ENCODE measurements around the gene STXBP2. TPM values are rescaled to one million over a fixed set of nuclear protein-coding genes. Genes with fewer than 3 reads are reported as not detected.
A peak's percentile ranks its signal among the peaks of the same experiment; 100 is the strongest.

STXBP2 gene
- 1,097 and 1,923 TPM in 2 replicates for total RNA-seq (2011; cell fraction: chromatin; rRNA removed; ENCODE audit: low replicate concordance)
- 928 and 1,024 TPM in 2 replicates for total RNA-seq (2011; cell fraction: nucleolus; rRNA removed)
- 1,126 and 1,380 TPM in 2 replicates for total RNA-seq (2011; cell fraction: nucleoplasm; rRNA removed)
- total RNA-seq (2014; rRNA removed) (79.9 and 96.0 TPM in 2 replicates), total RNA-seq (2014; rRNA removed; fragmentation: Illumina TruSeq; extraction: Trizol) (29.8 and 31.6 TPM in 2 replicates), total RNA-seq (2015; rRNA removed; fragmentation: Illumina TruSeq; extraction: Trizol) (37.6 and 38.4 TPM in 2 replicates), total RNA-seq (2021) (136 and 163 TPM in 2 replicates), polyA plus RNA-seq (2011; rRNA removed) (141 and 157 TPM in 2 replicates), polyA plus RNA-seq (2014; fragmentation: Illumina TruSeq; extraction: Trizol) (71.3 and 102 TPM in 2 replicates), polyA plus RNA-seq (2014; fragmentation: Nextera tagmentation; extraction: Ambion mirVana) (1 to 10 TPM; 2.5 to 9.1 TPM), polyA plus RNA-seq (2014; rRNA removed) (142 and 145 TPM in 2 replicates), polyA minus RNA-seq (2011; rRNA and poly(A)+ RNA removed) (674 and 952 TPM in 2 replicates), Bru-seq, nascent RNA (percentile 76 among the genes with signal in this experiment), BruChase-seq, experiment 1, labeled RNA remaining after a 2-hour chase (percentile 67 among the genes with signal in this experiment), BruChase-seq, experiment 2, labeled RNA remaining after a 6-hour chase (percentile 80 among the genes with signal in this experiment)
- polyA plus RNA-seq (2011; cell fraction: cytosol; rRNA removed): 143 and 228 TPM in 2 replicates
- polyA plus RNA-seq (2011; cell fraction: nucleus; rRNA removed): 689 and 874 TPM in 2 replicates
- polyA plus RNA-seq (2012): 178 and 291 TPM in 2 replicates
- 134 and 138 TPM in 2 replicates for polyA minus RNA-seq (2011; cell fraction: cytosol; rRNA and poly(A)+ RNA removed)
- 244 and 299 TPM in 2 replicates for polyA minus RNA-seq (2011; cell fraction: nucleus; rRNA and poly(A)+ RNA removed)
- long read RNA-seq, experiment 1, transcript STXBP2-201 (19 exons, 1,876 nt): major isoform, 199 of 399 reads
- long read RNA-seq, experiment 1, partial matches to known transcripts: 153 of 399 reads
- long read RNA-seq, experiment 1, other reads (novel, unspliced or antisense): 41 of 399 reads
- long read RNA-seq, experiment 2, transcript STXBP2-201 (19 exons, 1,876 nt): major isoform, 83 of 145 reads
- long read RNA-seq, experiment 2, partial matches to known transcripts: 38 of 145 reads
- long read RNA-seq, experiment 2, other reads (novel, unspliced or antisense): 22 of 145 reads
- long read RNA-seq, experiment 3, transcript STXBP2-201 (19 exons, 1,876 nt): major isoform, 72 of 98 reads
- long read RNA-seq, experiment 3, partial matches to known transcripts: 12 of 98 reads
- long read RNA-seq, experiment 3, other reads (novel, unspliced or antisense): 12 of 98 reads

DNA sequence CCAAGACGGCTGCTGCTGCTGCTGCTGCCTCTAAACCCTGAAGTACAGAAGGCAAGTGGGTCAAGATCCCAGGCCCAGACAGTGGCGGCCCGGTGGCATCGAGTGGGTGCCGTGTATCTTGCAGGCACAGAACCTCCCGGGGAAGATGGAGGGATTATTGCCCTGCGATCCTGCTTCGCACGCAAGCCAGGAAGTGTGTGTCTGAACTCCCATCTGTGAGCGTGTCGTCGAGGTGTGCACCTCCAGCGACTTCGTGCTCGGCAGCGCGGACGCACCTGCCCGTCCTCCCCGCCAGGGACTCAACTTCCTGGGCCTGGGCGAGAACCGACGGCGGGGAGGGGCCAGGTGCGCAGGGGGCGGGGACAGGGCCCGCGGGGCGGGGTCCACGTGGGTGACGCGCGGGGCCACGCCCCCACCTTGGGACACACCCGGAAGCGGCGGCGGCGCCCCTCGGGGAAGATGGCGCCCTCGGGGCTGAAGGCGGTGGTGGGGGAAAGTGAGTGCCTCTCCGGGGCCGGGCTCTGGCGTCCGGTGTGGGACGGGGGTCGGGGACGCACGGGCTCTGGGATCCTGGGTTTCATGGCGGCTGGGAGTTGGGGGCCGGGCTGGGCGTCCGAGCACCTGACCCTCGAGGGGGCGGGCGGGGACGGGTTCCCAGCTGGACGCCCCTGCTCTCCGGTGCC, at the start of gene STXBP2:
STXBP2 (plus strand) TSS at position 420 of the 683 bp plus-strand sequence; CDS start at position 460, 40 bp downstream.
- POLR2A ChIA-PET: interaction anchor here (1.6 to 2.0 kb wide), 4 partner anchors 12 to 69 kb away, joined by 6 to 18 read pairs (median 7); no protein-coding TSS in a partner anchor
- Histone ChIP-seq H3K79me2 (ENCODE audit: control insufficient read depth, insufficient read depth, low read length) (peaks cover 40% of the 10 kb centered on the region), H3K4me1 (replicated peaks in 1 of 2; ENCODE audit: control insufficient read depth in 2 of 2, insufficient read depth in 2 of 2, low read length in 2 of 2) (peaks cover 15 to 50% of the 10 kb centered on the region in 2 experiments; a peak in 4 of 5 replicates), H3K36me3 (ENCODE audit: control insufficient read depth, insufficient read depth, low read length) (peaks cover 39% of the 10 kb centered on the region; the same call in 2 of the 3 replicates), H3K4me2 (ENCODE audit: insufficient read depth, low read length) (peak within 1 kb of the TSS; percentile 95), H3K9me3 (replicated peaks; ENCODE audit: control insufficient read depth, insufficient read depth, low read depth, low read length) (peaks cover 6% of the 10 kb centered on the region; the same call in 1 of the 2 replicates), H3K9ac (ENCODE audit: insufficient read depth in 1 of 2, low read depth in 2 of 2, low read length in 2 of 2) (peak within 1 kb of the TSS; percentile 97), H3K4me3 (peak within 1 kb of the TSS; percentile 79), H3K9me1 (ENCODE audit: control insufficient read depth, insufficient read depth, low read length) (no peaks in the 10 kb centered on the region), H3K27ac (ENCODE audit: extremely low read depth, low read depth, low read length) (peak within 1 kb of the TSS; percentile 93), H4K20me1 (replicated peaks; ENCODE audit: control insufficient read depth, insufficient read depth, low read length) (peaks cover 14% of the 10 kb centered on the region), H3K27me3 (ENCODE audit: control insufficient read depth in 2 of 2, insufficient read depth in 2 of 2, low read length in 2 of 2) (no peaks in the 10 kb centered on the region; a peak in 1 of 5 replicates), H2AFZ (ENCODE audit: low read depth, low read length) (peak within 1 kb of the TSS; percentile 98)
- BruUV-seq (replicated peaks): no TSS peak
- CTCF ChIA-PET (ENCODE audit: low intra/inter-chr PET ratio): no interaction called here
- intact Hi-C loops (cut with micrococcal nuclease) (no loop called here), in situ Hi-C loops (cut with MboI) (no loop called here)
- peak; percentile 81 for FAIRE-seq
- ATAC-seq: peak; percentile 88
- DNase-seq (ENCODE audit: extremely low read depth in 1 of 4, low spot score in 3 of 4): peak; percentile 87 to 98 (median 96)
- 6% methylated on average over 24 of the region's 61 CpGs for WGBS (ENCODE audit: insufficient coverage, low coverage, missing lambda C conversion rate)
- TF ChIP-seq CTBP1 (IDR thresholded peaks at IDR 0.05; ENCODE audit: borderline replicate concordance) (peak; percentile 32; the same call in 1 of the 2 replicates), GATA2 (CRISPR knock-in tag; IDR thresholded peaks at IDR 0.05) (no peak), RNF2 (IDR thresholded peaks at IDR 0.05) (peak; percentile 34; the same call in 1 of the 2 replicates), NCOA6 (IDR thresholded peaks at IDR 0.05) (peak; percentile 81), NCOA4 (IDR thresholded peaks at IDR 0.05; ENCODE audit: partially characterized antibody) (no peak), MCM5 (IDR thresholded peaks at IDR 0.05; ENCODE audit: low read depth) (no peak), POLR2G (IDR thresholded peaks at IDR 0.05; ENCODE audit: low read depth, low read length) (peak; percentile 86), PTTG1 (tag; IDR thresholded peaks at IDR 0.05; ENCODE audit: low read depth) (no peak), IRF2 (CRISPR knock-in tag; IDR thresholded peaks at IDR 0.05) (no peak)
- TF ChIP-seq, protein P1, sequence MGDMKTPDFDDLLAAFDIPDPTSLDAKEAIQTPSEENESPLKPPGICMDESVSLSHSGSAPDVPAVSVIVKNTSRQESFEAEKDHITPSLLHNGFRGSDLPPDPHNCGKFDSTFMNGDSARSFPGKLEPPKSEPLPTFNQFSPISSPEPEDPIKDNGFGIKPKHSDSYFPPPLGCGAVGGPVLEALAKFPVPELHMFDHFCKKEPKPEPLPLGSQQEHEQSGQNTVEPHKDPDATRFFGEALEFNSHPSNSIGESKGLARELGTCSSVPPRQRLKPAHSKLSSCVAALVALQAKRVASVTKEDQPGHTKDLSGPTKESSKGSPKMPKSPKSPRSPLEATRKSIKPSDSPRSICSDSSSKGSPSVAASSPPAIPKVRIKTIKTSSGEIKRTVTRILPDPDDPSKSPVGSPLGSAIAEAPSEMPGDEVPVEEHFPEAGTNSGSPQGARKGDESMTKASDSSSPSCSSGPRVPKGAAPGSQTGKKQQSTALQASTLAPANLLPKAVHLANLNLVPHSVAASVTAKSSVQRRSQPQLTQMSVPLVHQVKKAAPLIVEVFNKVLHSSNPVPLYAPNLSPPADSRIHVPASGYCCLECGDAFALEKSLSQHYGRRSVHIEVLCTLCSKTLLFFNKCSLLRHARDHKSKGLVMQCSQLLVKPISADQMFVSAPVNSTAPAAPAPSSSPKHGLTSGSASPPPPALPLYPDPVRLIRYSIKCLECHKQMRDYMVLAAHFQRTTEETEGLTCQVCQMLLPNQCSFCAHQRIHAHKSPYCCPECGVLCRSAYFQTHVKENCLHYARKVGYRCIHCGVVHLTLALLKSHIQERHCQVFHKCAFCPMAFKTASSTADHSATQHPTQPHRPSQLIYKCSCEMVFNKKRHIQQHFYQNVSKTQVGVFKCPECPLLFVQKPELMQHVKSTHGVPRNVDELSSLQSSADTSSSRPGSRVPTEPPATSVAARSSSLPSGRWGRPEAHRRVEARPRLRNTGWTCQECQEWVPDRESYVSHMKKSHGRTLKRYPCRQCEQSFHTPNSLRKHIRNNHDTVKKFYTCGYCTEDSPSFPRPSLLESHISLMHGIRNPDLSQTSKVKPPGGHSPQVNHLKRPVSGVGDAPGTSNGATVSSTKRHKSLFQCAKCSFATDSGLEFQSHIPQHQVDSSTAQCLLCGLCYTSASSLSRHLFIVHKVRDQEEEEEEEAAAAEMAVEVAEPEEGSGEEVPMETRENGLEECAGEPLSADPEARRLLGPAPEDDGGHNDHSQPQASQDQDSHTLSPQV (IDR thresholded peaks at IDR 0.05): peak; percentile 45; the same call in 1 of the 2 replicates
- TF ChIP-seq, protein P2, sequence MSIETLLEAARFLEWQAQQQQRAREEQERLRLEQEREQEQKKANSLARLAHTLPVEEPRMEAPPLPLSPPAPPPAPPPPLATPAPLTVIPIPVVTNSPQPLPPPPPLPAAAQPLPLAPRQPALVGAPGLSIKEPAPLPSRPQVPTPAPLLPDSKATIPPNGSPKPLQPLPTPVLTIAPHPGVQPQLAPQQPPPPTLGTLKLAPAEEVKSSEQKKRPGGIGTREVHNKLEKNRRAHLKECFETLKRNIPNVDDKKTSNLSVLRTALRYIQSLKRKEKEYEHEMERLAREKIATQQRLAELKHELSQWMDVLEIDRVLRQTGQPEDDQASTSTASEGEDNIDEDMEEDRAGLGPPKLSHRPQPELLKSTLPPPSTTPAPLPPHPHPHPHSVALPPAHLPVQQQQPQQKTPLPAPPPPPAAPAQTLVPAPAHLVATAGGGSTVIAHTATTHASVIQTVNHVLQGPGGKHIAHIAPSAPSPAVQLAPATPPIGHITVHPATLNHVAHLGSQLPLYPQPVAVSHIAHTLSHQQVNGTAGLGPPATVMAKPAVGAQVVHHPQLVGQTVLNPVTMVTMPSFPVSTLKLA (conservative IDR thresholded peaks at IDR 0.05): peak; percentile 79 to 88
